HG03139 (cell line): ENCODE measurements around the gene TBC1D10B.
A peak's percentile ranks its signal among the peaks of the same experiment; 100 is the strongest.

ENCODE experiments used
- ATAC-seq: cut with Tn5 transposase; IDR thresholded peaks from one replicate; pipeline ENCODE4 v1.9.1; 2021; ENCODE audit not compliant: unreplicated experiment

The TBC1D10B gene, protein sequence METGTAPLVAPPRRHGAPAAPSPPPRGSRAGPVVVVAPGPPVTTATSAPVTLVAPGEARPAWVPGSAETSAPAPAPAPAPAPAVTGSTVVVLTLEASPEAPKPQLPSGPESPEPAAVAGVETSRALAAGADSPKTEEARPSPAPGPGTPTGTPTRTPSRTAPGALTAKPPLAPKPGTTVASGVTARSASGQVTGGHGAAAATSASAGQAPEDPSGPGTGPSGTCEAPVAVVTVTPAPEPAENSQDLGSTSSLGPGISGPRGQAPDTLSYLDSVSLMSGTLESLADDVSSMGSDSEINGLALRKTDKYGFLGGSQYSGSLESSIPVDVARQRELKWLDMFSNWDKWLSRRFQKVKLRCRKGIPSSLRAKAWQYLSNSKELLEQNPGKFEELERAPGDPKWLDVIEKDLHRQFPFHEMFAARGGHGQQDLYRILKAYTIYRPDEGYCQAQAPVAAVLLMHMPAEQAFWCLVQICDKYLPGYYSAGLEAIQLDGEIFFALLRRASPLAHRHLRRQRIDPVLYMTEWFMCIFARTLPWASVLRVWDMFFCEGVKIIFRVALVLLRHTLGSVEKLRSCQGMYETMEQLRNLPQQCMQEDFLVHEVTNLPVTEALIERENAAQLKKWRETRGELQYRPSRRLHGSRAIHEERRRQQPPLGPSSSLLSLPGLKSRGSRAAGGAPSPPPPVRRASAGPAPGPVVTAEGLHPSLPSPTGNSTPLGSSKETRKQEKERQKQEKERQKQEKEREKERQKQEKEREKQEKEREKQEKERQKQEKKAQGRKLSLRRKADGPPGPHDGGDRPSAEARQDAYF

DNA sequence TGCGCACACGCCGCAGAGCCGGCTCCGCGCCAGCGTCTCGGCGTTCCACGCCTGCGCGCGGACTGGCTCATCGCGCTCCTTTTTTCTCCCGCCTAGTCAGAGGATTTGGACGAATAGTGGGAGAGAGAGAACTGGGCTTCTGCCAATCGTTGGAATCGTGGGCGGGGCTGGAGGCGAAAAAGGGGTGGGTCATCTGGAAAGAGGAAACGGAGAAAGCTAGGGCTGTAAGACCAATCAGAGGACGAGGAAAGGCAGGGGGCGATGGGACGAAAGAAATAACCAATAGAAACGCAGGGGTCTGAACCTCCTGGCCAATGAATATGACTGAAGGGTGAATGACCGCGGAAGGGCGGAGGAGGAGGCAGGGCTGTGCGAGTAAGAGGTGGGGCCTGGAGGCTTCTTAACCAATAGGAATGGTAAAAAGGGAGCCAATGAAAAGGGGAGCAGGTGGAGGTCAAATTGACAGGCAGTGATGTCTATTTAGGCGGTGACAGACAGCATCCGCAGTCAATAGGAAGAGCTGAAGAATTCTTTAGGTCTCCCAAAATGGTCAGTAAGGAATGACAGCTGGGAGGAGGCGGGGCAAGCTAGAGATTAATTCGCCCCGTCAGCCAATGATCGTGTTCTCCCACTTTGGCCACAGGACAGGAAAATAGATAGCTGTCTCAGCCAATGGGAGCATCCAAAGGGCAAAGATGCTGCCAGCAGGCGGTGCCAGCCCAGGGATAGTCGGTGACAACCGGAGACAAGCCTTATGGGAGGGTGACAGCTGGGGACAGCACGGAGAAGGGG is at the start of gene TBC1D10B:
TSS of gene TBC1D10B (minus strand) at position 39 of the 792 bp plus-strand sequence. CDS start 311 bp downstream, outside the sequence.
- ATAC-seq: peak; percentile 69

DNA sequence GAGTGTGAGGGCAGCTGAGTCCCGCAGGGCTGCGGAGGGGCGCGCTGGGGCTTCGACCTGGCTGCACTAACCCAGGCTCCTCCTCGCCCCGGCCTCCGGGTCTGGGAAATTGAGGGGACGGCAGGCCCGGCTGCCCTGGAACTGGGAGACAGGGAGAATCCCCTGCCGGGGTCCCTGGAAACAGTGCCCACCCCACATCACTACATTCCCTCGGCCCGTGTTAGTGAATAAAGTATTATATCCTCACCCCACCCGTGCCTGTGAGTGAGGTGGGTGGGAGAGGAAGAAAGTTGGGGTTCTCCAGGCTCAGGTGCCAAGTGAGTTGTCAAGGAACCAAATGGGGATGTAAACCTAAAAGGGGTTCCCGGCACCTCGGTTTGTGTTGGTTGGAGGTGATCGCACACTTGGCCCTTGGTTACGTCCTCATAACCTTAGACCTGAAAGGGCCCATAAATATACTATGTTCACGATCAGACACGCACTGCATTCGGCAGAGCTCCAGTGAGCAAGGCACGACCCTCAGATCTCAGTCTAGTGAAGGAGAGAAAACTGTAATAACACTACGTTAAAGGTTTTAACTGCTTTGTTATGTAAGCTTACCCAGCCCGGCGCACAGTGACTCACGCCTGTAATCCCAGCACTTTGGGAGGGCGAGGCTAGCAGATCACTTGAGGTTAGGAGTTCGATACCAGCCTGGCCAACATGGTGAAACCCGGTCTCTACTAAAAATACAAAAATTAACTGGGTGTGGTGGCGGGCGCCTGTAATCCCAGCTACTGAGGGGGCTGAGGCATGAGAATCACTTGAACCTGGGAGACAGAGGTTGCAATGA is 48.3 kb upstream of the TBC1D10B start:
- ATAC-seq: no peak

DNA sequence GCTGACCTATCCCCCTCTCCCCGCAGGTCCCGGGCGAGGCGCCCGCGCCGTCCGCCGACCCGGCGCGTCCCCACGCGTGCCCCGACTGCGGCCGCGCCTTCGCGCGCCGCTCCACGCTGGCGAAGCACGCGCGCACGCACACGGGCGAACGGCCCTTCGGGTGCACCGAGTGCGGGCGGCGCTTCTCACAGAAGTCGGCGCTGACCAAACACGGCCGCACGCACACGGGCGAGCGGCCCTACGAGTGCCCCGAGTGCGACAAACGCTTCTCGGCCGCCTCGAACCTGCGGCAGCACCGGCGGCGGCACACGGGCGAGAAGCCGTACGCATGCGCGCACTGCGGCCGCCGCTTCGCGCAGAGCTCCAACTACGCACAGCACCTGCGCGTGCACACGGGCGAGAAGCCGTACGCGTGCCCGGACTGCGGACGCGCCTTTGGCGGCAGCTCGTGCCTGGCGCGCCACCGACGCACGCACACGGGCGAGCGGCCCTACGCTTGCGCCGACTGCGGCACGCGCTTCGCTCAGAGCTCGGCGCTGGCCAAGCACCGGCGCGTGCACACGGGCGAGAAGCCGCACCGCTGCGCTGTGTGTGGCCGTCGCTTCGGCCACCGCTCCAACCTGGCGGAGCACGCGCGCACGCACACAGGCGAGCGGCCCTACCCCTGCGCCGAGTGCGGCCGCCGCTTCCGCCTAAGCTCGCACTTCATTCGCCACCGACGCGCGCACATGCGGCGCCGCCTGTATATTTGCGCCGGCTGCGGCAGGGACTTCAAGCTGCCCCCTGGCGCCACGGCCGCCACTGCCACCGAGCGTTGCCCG is 47.4 kb upstream of the TBC1D10B start:
- peak; percentile 66 for ATAC-seq

DNA sequence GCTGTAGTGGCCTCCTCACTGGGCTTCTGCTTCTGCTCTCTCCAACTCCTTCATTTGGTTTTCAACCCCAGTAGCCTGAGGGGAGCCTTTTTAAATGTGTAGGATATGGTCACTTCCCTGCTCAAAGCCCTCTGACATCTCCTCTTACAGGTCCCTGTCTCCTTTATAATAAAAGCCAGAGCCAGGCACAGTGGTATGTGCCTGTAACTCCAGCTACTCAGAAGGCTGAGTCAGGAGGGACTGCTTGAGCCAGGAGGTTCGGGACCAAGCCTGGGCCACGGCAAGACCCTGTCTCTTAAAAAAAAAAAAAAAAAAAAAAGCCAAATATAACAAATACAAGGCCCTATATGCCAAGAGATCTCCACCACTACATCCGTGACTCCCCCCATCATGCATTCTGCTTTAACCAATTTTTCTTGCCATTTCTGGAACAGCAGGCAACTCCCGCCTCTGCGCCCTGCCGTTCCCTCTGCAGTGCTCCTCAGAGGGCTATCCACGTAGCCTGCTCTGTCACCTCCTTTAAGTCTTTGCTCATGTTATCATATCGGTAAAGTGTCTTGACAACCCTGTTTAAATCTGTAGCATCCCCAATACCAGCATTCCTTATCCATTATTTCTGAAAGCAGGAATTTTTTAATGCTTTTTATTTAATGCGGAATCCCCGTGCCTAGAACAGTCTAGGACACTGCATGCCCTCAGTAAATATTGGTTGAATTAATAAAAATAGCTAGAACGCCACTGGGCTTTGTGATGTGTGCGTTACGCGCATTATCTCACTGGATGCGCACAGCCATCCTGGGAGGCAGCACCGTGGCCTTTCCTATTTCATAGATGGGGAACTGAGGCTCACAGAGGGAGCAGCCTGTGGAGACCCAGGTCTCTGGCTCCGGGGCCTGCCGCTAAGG is 46.6 kb upstream of the TBC1D10B start:
- no peak for ATAC-seq

DNA sequence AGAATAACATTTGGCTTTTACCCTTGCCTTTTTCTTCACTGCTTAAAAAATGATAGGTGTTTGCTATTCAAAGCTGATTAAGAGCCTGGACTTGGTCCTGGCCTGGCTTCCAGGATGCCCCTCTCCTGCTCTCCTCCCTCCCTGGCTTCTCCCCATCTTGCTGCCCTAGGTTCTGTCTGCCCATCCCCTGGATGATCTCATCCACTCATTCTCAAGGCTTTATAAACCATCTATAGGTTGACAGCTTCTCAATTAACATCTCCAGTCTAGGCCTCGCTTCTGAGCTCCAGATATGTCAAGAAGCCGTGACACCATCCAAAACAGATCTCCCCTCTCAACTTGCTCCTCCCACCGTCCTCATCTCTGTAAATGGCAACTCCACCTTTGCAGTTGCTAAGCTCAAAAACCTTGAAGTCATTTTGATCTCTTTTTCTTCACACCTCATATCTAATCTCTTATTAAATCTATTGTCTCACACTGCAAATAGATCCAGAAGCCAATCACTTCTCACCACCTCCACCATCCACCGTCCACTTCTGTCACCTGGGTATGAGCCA is 45.8 kb upstream of the TBC1D10B start:
- ATAC-seq: no peak

DNA sequence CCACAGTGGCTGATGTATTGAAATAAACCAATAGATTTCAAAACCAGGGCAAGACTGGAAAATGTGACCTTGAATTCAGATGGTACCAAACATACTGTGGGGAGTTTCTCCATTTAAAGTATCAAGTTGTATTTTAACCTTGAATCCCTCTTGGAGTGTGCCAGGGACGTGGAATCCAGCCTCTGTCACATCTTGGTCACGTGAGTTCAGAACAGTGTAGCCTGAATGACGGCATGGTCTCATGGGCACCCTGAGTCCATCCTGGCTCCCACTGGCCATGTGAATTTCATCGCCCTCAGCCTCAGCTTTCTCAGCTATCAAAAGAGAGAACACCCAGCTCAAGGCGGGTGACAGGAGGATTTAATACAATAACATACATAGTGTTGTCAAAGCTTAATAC is 43.9 kb upstream of the TBC1D10B start:
- no peak for ATAC-seq

DNA sequence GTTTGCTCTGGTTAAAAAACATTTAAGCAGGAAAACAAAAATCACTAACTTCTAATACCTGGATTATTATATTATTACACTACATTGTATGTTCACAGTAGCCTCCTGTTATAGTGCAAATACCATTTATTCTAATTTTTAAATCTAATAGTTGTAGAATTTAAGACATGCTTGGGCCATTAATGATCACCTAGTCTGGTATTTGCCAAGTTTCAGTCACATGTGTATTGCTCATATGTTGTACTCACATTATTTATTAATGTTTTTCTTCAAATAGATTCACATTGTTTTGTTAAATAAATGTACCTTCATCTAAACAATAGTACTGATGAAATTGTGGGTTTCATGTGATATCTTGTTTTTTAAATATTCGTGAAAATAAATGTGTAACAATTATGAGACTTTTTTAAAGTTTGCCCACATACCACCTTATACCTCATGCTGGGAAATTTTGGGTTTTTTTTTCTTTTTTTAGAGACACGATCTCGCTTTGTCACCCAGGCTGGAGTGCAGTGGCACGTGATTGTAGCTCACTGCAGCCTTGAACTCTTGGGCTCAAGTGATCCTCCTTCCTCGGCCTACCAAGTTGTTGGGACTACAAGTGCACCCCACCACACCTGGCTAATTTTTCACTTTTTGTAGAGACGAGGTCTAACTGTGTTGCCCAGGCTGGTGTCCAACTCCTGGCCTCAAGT is 43.0 kb upstream of the TBC1D10B start:
- ATAC-seq: no peak

DNA sequence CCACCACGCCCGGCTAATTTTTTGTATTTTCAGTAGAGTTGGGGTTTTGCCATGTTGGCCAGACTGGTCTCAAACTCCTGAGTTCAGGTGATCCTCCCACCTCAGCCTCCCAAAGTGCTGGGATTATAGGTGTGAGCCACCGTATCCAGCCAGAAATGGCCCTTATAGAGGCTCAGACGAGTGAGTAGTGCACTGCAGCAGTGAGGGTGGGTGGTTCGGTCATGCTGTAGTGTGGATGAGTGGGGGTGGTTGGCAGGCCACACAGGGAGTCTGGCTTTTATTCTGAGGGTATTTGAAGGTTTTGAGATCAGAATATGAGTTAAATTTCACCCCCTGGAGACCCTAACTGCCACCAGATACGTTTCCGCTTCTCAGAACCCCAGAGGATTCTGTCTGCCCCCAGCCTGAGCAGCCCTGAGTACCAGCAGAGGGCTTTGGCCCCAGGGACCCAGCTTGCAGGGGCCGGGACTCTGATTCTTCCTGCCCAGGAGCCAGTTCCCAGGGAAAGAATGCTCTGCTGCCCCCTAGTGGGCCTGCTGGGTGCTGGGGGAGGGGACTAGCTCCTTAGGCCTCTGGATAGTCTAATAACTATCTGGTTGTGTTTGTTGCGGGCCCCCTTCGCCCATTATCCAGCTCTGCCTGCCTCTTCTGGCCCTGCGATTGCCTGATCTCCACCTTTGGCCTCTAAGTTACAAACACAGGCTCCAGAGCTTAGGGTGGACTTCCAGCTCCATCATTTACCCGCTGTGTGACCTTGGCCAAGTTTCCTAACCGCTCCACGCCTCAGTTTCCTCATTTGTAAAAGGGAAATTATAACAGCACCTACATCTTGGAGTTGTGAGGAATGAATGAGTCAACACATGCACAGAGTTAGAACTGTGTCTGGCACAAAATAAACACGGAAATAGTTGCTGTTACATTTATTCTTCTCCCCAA is 39.1 kb upstream of the TBC1D10B start:
- ATAC-seq: no peak

DNA sequence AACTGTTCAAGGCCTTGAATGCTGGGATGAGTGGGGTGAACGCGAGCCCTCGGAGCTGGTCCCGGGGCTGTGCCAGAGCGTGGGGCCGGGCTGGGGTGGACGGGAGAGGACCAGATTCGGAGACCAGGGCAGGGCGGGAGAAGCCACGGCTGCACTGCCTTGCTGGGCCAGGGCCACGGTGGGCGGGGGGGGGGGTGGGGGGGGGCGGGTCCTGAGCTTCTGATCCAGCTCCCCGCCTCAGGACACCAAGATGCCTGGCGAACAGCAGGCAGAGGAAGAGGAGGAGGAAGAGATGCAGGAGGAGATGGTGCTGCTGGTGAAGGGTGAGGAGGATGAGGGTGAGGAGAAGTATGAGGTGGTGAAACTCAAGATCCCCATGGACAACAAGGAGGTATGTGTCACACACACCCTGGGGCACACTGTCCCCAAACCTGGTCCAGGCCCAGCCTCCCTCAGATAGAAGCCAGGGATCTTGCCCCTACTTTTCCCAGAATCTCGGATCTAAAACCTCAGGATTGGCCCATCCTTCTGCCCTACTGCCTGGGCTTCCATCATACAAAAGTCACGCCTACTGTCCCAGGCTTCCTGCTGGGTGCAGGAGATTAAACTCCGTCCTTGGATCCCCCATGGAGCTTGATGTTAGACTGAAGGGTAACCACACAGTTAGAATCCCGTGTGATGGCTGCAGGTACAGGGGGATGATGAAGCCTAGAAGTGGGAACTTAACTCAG is 37.7 kb upstream of the TBC1D10B start:
- ATAC-seq: no peak

DNA sequence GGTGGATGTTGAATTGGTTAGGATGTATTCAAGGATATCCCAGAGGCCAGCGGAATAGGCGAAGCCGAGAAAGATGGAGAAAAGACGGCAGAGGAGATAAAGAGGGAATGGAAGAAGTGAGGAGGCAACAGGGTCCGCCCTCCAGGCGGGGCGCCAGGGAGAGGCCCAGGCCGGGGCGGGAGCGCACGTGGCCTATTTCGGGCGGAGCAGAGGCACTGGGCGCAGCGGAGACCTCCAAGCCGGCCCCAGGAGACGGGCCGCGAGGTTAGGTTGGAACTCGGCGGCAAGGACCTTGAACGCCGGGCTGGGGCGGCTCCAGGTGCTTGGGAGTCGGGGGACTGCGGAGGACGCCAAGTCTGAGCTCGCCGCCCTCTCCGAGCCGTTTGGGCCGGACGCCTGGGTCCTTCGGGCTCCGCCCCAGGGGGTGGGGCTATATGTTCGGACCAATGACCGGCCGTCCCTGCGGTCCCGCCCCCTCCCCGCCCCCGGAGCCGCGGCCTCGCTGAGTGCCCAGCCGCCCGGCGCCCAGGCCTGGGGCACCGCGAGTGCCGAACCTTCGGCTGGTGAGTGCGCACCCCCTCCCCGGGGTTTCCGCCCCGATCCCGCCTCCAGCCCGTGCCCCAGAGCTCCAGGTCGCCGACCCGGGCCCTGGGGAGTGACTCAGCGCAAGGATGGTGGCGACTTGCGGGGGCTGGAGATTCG is 37.0 kb upstream of the TBC1D10B start, which contains the start of gene ZNF771:
TSS of gene ZNF771 (plus strand) at position 505 of the 702 bp plus-strand sequence. CDS start 448 bp downstream, outside the sequence.
- ATAC-seq: peak; percentile 67

DNA sequence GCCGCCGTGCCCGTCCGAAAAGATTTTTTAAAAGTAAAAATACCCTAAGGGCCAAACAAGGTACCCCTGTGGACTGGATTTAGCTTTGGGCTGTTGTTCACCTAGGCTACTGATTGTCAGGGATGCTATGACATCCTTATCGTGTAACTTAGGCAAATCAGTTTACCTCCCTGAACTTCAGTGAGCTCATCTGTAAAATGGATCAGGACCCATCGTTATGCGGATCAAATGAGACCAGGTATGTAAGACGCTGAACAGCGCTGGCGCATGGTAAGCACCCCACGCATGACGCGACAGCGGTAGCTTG is 36.5 kb upstream of the TBC1D10B start:
- ATAC-seq: no peak

DNA sequence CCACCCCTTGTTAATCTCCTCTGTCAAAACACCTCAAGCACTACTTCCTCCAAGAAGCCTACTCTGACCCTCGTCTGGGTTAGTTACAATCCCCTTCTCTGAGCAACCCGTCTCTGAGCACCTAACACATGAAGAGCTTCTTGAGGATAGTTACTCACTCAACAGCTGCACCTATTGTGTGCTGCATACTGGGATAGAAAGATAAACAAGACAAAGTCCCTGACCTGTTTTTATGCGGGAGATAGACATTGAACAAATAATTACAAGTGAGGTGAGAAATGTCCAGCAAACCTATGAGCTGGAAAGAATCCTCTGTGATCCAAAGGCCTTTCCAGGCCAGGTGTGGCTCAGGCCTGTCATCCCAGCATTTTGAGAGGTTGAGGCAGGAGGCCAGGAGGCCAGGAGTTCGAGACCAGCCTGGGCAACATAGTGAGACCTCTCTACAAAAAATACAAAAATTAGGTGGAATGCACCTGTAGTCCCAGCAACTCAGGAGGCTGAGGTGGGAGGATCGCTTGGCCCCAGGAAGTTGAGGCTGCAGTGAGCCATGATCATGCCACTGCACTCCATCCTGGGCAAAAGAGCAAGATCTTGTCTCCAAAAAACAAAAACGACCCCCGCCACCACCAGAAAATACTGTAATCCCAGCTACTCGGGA is 31.6 kb upstream of the TBC1D10B start:
- ATAC-seq: no peak

DNA sequence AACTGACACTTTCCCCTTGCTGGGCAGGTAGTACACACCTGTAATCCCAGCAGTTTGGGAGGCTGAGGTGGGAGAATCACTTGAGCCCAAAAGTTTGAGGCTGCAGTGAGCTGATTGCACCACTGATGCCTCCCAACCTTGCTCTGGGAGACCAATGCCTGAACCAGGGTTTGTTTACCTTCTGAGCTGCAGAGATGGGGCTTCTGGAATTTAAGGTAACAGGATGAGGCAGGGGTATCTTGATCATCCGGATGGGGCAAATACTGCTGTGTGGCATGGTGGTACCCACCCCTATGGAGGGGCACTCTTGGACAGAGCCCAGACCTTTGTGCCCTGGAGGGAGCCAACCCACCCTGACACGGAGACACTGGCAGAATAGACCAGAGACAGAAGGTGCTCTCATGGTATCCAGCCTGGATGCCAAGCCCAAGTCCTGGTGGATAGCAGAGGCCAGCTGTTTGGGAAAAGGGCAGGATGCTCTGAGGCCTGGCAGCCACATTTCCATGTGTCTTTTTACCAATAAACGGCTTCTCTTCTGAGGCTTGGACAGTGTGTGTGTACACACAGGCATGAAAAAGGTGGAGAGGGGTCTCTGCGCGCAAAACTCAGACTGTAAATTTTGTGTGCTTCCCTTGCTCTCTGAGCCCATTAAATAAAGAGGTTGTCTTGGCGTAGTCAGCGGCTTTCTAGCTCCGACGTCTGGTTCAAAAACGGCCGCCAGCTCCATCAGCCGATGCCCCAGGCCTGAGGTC is 29.3 kb upstream of the TBC1D10B start:
- ATAC-seq: no peak
